Breast epithelium (tissue), 3 donors: Measurements from ENCODE around the gene NLRP9.

Source experiments
- CTCF ChIP-seq, 3 donors: fragments of 450-650 bp; IDR thresholded peaks; one replicate each; pipeline ENCODE4 v1.5.1; 2016 to 2017; ENCODE audit warnings: antibody characterized with exemption in 3 of 3, mild to moderate bottlenecking in 3 of 3, moderate library complexity in 3 of 3
- POLR2A ChIP-seq: fragments of 450-650 bp; IDR thresholded peaks from one replicate; pipeline ENCODE4 v1.6.1; 2016; ENCODE audit warnings: antibody characterized with exemption, mild to moderate bottlenecking, moderate library complexity
- POLR2AphosphoS5 ChIP-seq, 3 donors: sonication (generic); formaldehyde crosslinking; IDR thresholded peaks; one replicate each; pipeline ENCODE4 v1.6.1; 2017; ENCODE audit warnings: antibody characterized with exemption in 3 of 3

DNA sequence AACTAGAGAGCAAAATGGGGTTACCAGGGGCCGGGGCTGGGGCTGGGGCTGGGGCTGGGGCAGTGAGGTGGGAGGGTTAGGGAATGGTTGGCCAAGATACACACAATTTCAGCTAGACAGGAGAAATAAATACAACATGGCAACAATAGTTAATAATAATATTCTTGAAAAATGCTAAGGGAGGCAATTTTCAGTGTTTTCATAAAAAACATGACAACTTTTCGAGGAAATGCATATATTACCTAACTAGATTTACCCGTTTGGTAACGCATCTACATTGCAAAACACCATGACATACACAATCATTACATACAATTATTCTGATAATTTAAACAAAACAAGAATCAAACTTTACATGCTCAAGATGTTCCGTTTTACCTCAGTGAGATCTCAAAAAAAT lies 42.9 kb upstream of the NLRP9 start:
- TF ChIP-seq CTCF (IDR thresholded peaks at IDR 0.05): no peak
- no peak for TF ChIP-seq POLR2A
- no peak for TF ChIP-seq POLR2AphosphoS5 (IDR thresholded peaks at IDR 0.05)
